ENCODE results near the gene MYL9. TPM values are rescaled to one million over a fixed set of nuclear protein-coding genes. Genes with fewer than 3 reads are reported as not detected.

The MYL9 gene
- total RNA-seq, 1 donor from 2014 or later, result 128 TPM

DNA sequence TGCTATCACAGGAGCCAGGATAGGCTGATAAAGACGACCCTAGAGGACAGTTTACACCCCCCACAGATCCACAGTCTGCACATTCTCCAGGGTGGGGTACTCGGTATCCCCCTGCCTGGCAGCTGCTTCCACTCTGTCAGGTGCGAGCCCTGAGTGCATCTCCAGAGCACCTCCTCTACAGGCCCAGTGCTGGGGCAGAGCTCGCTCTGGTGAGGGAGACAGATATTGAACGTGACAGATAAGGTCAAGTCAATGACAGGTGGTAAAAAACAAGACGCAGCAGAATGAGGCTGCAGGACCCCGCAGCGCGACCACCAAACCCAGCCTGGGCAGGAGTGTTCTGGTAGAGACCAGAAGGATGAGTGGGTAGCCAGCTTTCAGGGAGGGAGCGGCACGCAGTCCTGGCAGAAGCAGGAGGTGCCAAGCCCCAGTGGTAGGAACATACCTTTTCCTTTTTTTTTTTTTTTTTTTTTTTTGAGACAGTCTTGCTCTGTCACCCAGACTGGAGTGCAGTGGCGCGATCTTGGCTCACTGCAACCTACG is 12.4 kb upstream of the MYL9 start:
- Mint-ChIP-seq H3K36me3 (ENCODE audit: low read depth, unreplicated experiment) (peaks cover 24% of the 10 kb centered on the region), H3K27ac (ENCODE audit: unreplicated experiment) (peak overlapping the region; percentile 18)

GRCh38 chr20:36532388-36532787 is 8.9 kb upstream of the MYL9 start:
- H3K4me1 Mint-ChIP-seq (ENCODE audit: unreplicated experiment), result peaks cover 5% of the 10 kb centered on the region
- TF ChIP-seq CTCF (IDR thresholded peaks at IDR 0.05; ENCODE audit: unreplicated experiment), result no peak
- peaks cover 8% of the 10 kb centered on the region for H3K27me3 Mint-ChIP-seq (ENCODE audit: unreplicated experiment)
- no peak for DNase-seq (ENCODE audit: low spot score)
- H3K36me3 Mint-ChIP-seq (ENCODE audit: low read depth, unreplicated experiment), result peaks cover 10% of the 10 kb centered on the region
- peak overlapping the region; percentile 16 for H3K27ac Mint-ChIP-seq (ENCODE audit: unreplicated experiment)
- no peaks in the 10 kb centered on the region for H3K9me3 Mint-ChIP-seq (ENCODE audit: unreplicated experiment)
- no peak overlapping the region for H3K4me3 Mint-ChIP-seq (ENCODE audit: unreplicated experiment)

More for the DNA sequence above, 12.4 kb upstream of the MYL9 start:
- Mint-ChIP-seq H3K9me3 (ENCODE audit: unreplicated experiment) (no peaks in the 10 kb centered on the region), H3K27me3 (ENCODE audit: unreplicated experiment) (peaks cover 8% of the 10 kb centered on the region), H3K4me1 (ENCODE audit: unreplicated experiment) (peaks cover 5% of the 10 kb centered on the region), H3K4me3 (ENCODE audit: unreplicated experiment) (no peak overlapping the region)
- TF ChIP-seq CTCF (IDR thresholded peaks at IDR 0.05; ENCODE audit: unreplicated experiment), result no peak
- no peak for DNase-seq (ENCODE audit: low spot score)

DNA sequence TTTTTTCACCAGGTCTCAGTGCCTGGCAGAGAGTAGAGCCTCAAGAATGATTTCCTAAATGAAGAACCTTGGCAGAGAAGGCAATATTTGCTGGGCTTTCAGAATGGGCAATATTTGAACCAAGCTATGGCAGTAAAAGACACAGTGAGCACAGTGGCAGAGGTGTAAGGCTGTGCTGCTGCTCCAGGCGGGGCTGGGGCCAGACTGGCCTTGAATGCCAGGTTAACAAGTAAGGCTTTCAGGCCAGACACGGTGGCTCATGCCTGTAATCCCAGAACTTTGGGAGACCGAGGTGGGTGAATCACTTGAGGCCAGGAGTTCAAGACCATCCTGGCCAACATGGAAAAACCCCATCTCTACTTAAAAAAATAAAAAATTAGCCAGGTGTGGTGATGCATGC is 8.5 kb upstream of the MYL9 start:
- peaks cover 7% of the 10 kb centered on the region for H3K36me3 Mint-ChIP-seq (ENCODE audit: low read depth, unreplicated experiment)
- H3K27ac Mint-ChIP-seq (ENCODE audit: unreplicated experiment), result peak overlapping the region; percentile 16
- no peak overlapping the region for H3K4me3 Mint-ChIP-seq (ENCODE audit: unreplicated experiment)
- peaks cover 5% of the 10 kb centered on the region for H3K4me1 Mint-ChIP-seq (ENCODE audit: unreplicated experiment)
- H3K9me3 Mint-ChIP-seq (ENCODE audit: unreplicated experiment), result no peaks in the 10 kb centered on the region
- no peak for DNase-seq (ENCODE audit: low spot score)
- TF ChIP-seq CTCF (IDR thresholded peaks at IDR 0.05; ENCODE audit: unreplicated experiment), result no peak
- H3K27me3 Mint-ChIP-seq (ENCODE audit: unreplicated experiment), result peaks cover 8% of the 10 kb centered on the region

- no peak for DNase-seq (ENCODE audit: low spot score)
- peaks cover 17% of the 10 kb centered on the region for H3K4me1 Mint-ChIP-seq (ENCODE audit: unreplicated experiment)
- no peak for TF ChIP-seq CTCF (IDR thresholded peaks at IDR 0.05; ENCODE audit: unreplicated experiment)
- H3K9me3 Mint-ChIP-seq (ENCODE audit: unreplicated experiment), result no peaks in the 10 kb centered on the region
- no peak overlapping the region for H3K4me3 Mint-ChIP-seq (ENCODE audit: unreplicated experiment)
- H3K36me3 Mint-ChIP-seq (ENCODE audit: low read depth, unreplicated experiment), result no peaks in the 10 kb centered on the region
- H3K27ac Mint-ChIP-seq (ENCODE audit: unreplicated experiment), result no peak overlapping the region
- peaks cover 6% of the 10 kb centered on the region for H3K27me3 Mint-ChIP-seq (ENCODE audit: unreplicated experiment)
Measured at GRCh38 chr20:36538026-36538722, 3.1 kb upstream of the MYL9 start.

- no peak for TF ChIP-seq CTCF (IDR thresholded peaks at IDR 0.05; ENCODE audit: unreplicated experiment)
- peaks cover 18% of the 10 kb centered on the region for H3K4me1 Mint-ChIP-seq (ENCODE audit: unreplicated experiment)
- H3K27ac Mint-ChIP-seq (ENCODE audit: unreplicated experiment), result no peak overlapping the region
- no peaks in the 10 kb centered on the region for H3K9me3 Mint-ChIP-seq (ENCODE audit: unreplicated experiment)
- H3K36me3 Mint-ChIP-seq (ENCODE audit: low read depth, unreplicated experiment), result no peaks in the 10 kb centered on the region
- peaks cover 13% of the 10 kb centered on the region for H3K27me3 Mint-ChIP-seq (ENCODE audit: unreplicated experiment)
- peak overlapping the region; percentile 72 for H3K4me3 Mint-ChIP-seq (ENCODE audit: unreplicated experiment)
- DNase-seq (ENCODE audit: low spot score), result peak; percentile 26
Measured at GRCh38 chr20:36540551-36541211, 638 bp upstream of the MYL9 start.
